NCI-H1694 (cell line): ENCODE data around the gene ACSF3.

Experiments
- DNase-seq: peaks from one replicate; lab custom pipeline; 2025; lab: John Stamatoyannopoulos, UW

The ACSF3 gene

DNA sequence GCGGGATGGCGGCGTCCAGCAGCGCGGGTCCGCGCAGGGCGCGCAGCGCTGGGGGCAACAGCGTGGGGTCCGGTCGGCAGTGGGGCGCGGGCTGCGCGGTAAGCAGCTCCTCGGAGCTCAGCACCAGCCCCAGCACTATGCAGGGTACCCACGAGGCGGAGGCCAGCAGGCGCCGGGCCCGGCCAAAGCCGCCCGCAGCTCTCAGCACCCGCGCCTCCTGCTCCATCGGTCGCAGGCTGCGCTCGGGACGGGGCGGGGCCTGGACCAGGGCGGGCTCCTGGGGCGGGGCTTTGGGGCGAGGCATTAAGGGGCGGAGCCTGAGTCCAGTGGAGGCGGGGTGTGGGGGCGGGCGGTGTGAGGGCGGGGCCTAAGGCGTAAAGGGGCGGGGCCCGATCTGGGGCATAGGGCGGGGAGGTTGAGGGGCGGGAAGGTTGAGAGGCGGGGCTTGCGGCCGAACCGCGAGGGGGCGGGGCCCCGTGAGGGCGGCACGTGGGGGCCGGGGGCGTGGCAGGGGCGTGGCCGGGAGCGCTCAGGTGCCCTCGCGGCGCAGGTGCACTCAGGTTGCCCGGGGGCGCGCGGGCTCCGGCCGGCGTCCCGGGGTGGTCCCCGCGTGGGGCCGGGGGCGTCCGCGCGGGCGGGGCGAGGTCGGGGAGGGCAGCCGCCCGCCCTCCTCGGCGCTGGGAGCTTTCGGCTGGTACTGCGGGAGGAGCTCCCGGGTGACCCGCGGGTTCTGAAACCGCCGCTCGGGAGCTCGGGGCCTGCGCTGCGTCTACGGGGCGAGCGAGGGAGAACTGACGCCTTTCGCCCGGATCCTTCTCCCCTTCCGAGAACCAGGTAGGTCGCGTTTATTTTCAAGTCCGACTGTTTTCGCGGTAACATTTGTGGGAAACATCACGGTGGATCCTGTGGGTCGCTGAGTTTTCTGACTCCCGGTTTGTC, 108.1 kb downstream of the ACSF3 start:
- DNase-seq = no peak

DNA sequence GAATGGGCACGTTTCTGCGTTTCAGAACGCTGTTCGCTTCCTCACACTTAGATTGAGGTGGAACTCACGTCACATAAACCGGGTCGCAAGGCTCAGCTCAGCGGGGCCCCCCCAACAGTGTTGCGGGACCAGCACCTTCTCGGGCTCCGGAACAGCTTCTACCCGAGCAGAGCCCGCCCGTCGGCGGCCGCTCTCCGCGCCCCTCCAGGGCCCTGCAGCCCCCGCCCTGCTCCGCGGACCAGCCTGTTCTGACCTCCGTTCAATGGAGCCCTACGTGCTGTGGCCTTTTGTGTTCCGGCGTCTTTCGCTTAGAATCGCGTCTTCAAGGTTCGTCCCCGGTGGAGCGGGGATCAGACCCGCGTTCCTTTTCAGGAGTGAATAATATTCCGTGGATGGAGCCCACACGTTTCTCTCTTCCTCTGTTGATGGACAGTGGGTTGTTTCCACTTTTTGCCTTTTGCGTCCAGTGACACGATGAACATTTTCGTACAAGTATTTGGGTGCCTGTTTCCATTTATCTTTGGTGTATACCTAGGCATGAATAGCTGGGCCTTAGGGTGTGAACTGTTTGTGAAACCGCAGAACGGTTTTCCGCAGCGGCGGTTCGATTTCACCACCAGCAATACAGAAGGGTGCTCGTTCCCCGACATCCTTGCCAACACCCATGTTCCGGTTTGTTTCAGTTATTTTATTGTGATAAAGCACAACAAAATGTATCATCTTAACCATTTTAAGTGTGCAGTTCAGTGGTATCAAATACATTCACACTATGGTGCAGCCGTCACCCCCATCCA, 109.0 kb downstream of the ACSF3 start:
- no peak for DNase-seq
